MM.1S (cell line): ENCODE data around the gene MAP2K6.

Experiments used
- DNase-seq: peaks from one replicate; pipeline ENCODE4 v3.0.0-alpha.2; 2015
- H2AFZ ChIP-seq: fragments of 300-600 bp; sonication (generic); 2 replicates; pipeline ENCODE4 v1.6.0; 2016; ENCODE audit warnings: antibody characterized with exemption, low read length
- H3F3A ChIP-seq: fragments of 300-600 bp; sonication (generic); 2 replicates; pipeline ENCODE4 v1.6.1; 2016; ENCODE audit warnings: mild to moderate bottlenecking, antibody characterized with exemption, low read length, moderate library complexity, mixed read lengths; ENCODE audit not compliant: insufficient read depth
- H3K27ac ChIP-seq: fragments of 300-600 bp; sonication (generic); 2 replicates; pipeline ENCODE4 v1.5.1; 2016; ENCODE audit warnings: mild to moderate bottlenecking, low read length
- H3K27me3 ChIP-seq: fragments of 300-600 bp; sonication (generic); replicated peaks from 2 replicates; pipeline ENCODE4 v1.6.0; 2016; ENCODE audit warnings: low read length; ENCODE audit not compliant: insufficient read depth
- H3K36me3 ChIP-seq: fragments of 300-600 bp; sonication (generic); replicated peaks from 2 replicates; pipeline ENCODE4 v1.6.1; 2016; ENCODE audit warnings: mild to moderate bottlenecking, low read length, mixed read lengths; ENCODE audit not compliant: insufficient read depth
- H3K4me1 ChIP-seq: fragments of 300-600 bp; sonication (generic); 2 replicates; pipeline ENCODE4 v1.6.1; 2016; ENCODE audit warnings: low read length, mixed read lengths
- H3K4me2 ChIP-seq: fragments of 300-600 bp; sonication (generic); 2 replicates; pipeline ENCODE4 v1.6.0; 2016; ENCODE audit warnings: low read depth, low read length
- H3K4me3 ChIP-seq: fragments of 300-600 bp; sonication (generic); 2 replicates; pipeline ENCODE4 v1.5.1; 2016; ENCODE audit warnings: low read length, mixed read lengths
- H3K79me2 ChIP-seq: fragments of 300-600 bp; sonication (generic); 2 replicates; pipeline ENCODE4 v1.6.1; 2016; ENCODE audit warnings: mixed run types, low read length, mixed read lengths
- H3K9ac ChIP-seq: fragments of 300-600 bp; sonication (generic); 2 replicates; pipeline ENCODE4 v1.6.1; 2016; ENCODE audit warnings: low read length, mixed read lengths
- H3K9me2 ChIP-seq: fragments of 300-600 bp; sonication (generic); replicated peaks from 2 replicates; pipeline ENCODE4 v1.6.1; 2016; ENCODE audit warnings: mild to moderate bottlenecking, low read length, mixed read lengths; ENCODE audit not compliant: insufficient read depth
- H3K9me3 ChIP-seq: fragments of 300-600 bp; sonication (generic); replicated peaks from 2 replicates; pipeline ENCODE4 v1.6.1; 2016; ENCODE audit warnings: mild to moderate bottlenecking, low read length, mixed read lengths; ENCODE audit not compliant: insufficient read depth
- H4K20me1 ChIP-seq: fragments of 300-600 bp; sonication (generic); 2 replicates; pipeline ENCODE4 v1.6.1; 2016; ENCODE audit warnings: mild to moderate bottlenecking, low read length, moderate library complexity, mixed read lengths; ENCODE audit not compliant: insufficient read depth
- CTCF ChIP-seq: fragments of 300-600 bp; sonication (generic); IDR thresholded peaks from 2 replicates; pipeline ENCODE4 v1.5.1; 2016; ENCODE audit warnings: antibody characterized with exemption, low read length, mixed read lengths
- EZH2 ChIP-seq: fragments of 300-600 bp; sonication (generic); optimal IDR thresholded peaks from 2 replicates; pipeline ENCODE3; 2017; ENCODE audit warnings: low read depth, mild to moderate bottlenecking, antibody characterized with exemption, low read length, mixed read lengths
- EZH2phosphoT487 ChIP-seq: fragments of 300-600 bp; sonication (generic); IDR thresholded peaks from 2 replicates; pipeline ENCODE4 v1.6.1; 2018; ENCODE audit warnings: antibody characterized with exemption, low read length

MAP2K6 gene

GRCh38 chr17:69450918-69451317 lies 36.4 kb downstream of the MAP2K6 start:
- Histone ChIP-seq H3K27ac (peak overlapping the region; percentile 26; the same call in 1 of the 2 replicates), H2AFZ (peak overlapping the region; percentile 83), H3K9ac (no peak overlapping the region), H3F3A (no peaks in the 10 kb centered on the region), H3K9me2 (no peaks in the 10 kb centered on the region), H3K27me3 (no peaks in the 10 kb centered on the region), H3K36me3 (no peaks in the 10 kb centered on the region), H3K4me2 (peak overlapping the region; percentile 37), H3K4me3 (0 out of 2 replicates have a peak overlapping the region, but pooled peaks have one; percentile 2), H3K9me3 (no peaks in the 10 kb centered on the region), H3K4me1 (peaks cover 15% of the 10 kb centered on the region), H3K79me2 (no peaks in the 10 kb centered on the region), H4K20me1 (no peaks in the 10 kb centered on the region)
- no peak for DNase-seq
- TF ChIP-seq EZH2phosphoT487, result no peak
- no peak for TF ChIP-seq CTCF

DNA sequence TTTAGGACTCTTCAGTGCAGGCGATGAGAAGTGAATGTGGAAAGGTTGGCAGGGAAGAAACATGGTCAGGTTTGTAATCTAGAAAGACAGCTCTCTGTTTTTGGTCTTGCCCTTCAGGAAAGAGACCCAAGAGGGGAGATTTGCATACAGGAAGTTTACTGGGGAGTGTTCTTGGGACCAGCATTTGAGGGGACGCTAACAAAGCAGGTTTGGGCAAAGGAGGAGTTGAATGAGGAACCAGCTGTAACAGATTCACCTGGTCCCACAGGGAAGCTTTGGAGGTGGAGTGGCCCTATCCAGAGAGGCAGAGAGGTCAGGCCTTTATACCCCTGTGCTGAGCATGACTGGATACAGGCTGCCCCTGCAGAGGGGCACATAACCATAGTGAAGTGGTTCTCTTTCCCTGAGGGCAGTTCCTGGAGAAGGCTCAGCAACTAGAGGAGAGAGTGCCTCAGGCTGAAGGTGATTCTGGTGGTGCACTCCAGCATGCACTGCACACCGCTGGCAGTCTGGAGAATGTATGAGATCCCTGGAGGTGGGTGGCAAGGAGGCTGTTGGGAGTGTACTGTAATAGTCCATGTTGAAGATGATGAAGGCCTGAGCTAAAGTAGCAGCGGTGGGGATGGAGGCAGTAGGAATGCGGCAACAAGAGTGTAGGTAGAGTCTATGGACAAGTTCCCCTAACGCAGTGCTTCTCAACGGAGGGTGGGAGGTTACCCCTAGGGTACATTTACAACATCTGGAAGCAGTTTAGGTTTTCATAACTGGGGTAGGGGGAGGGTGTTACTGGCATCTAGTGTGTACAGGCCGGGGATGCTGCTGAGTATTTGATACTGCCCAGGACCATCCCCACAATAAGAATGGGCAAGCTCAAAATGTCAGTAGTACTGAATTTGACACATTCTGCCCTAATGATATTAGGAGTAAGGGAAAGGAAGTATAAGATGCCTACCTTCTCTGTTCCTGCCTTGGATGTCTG lies 37.2 kb downstream of the MAP2K6 start:
- no peaks in the 10 kb centered on the region for H3K9me3 ChIP-seq
- TF ChIP-seq EZH2phosphoT487, result no peak
- TF ChIP-seq CTCF, result no peak
- no peak for TF ChIP-seq EZH2
- no peaks in the 10 kb centered on the region for H3K9me2 ChIP-seq
- peaks cover 15% of the 10 kb centered on the region for H3K4me1 ChIP-seq
- H3K9ac ChIP-seq, result no peak overlapping the region
- H3K27me3 ChIP-seq, result no peaks in the 10 kb centered on the region
- H3K27ac ChIP-seq, result peak overlapping the region; percentile 26; the same call in 1 of the 2 replicates
- H3K36me3 ChIP-seq, result no peaks in the 10 kb centered on the region
- H3K4me2 ChIP-seq, result peak overlapping the region; percentile 37
- H3K4me3 ChIP-seq, result 0 out of 2 replicates have a peak overlapping the region, but pooled peaks have one; percentile 2
- H3F3A ChIP-seq, result no peaks in the 10 kb centered on the region
- H2AFZ ChIP-seq, result peak overlapping the region; percentile 83
- peak; percentile 37 for DNase-seq
- no peaks in the 10 kb centered on the region for H3K79me2 ChIP-seq
- H4K20me1 ChIP-seq, result no peaks in the 10 kb centered on the region

DNA sequence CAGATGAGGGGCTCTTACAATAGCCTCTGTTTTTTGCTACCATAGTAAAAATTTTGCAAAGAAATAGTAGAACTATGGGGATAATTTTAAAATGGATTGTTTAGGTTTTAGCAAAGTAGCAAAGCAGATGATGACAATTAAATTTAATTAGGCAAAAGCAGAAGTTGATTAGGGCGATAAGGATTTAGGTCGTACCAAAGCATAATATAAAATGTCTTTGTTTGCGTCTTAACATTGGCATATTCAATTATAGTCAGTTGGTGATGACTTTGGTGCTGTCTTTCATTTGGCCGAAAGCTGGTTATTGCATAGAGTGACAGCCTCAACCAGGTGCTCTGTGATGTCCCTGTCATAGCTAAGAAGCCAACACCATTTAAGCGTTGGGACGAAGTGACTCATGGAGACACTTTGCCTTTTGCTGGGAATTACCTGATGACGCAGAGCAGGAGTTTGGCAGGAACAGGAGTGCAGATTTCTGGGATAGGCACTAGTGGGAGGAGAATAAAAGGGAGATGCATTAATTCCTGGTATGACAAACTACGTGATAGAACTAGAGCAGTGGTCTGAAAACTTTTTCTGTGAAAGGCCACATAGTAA lies 38.3 kb downstream of the MAP2K6 start:
- Histone ChIP-seq H3K79me2 (no peaks in the 10 kb centered on the region), H2AFZ (no peak overlapping the region), H4K20me1 (no peaks in the 10 kb centered on the region), H3K9me3 (no peaks in the 10 kb centered on the region), H3K27me3 (no peaks in the 10 kb centered on the region), H3F3A (no peaks in the 10 kb centered on the region), H3K27ac (no peak overlapping the region), H3K36me3 (no peaks in the 10 kb centered on the region), H3K4me2 (no peak overlapping the region), H3K9me2 (no peaks in the 10 kb centered on the region), H3K9ac (no peak overlapping the region), H3K4me3 (no peak overlapping the region), H3K4me1 (peaks cover 16% of the 10 kb centered on the region)
- TF ChIP-seq CTCF (no peak), EZH2 (no peak), EZH2phosphoT487 (no peak)
- DNase-seq, result no peak
